ENCODE data around the gene AQP1.

AQP1 gene

DNA sequence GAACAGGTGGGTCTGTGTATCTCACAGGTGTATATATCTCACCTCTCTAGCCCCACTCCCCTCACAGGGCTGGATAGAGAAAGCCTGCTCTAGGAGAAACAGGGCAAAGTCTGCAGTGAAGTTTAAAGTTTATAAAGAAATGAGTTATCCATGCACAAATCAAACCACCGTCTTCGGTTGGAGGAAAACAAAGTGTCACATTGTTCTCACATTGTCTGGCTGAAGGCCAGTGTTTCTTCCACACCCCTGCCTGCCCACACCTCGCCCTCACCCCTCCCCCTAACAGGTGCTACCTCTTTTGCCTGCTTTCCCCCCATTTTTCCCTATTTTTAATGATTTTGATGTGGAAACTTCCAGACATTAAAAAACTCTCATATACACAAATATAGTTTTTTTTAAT is 25.8 kb downstream of the AQP1 start:
- TF ChIP-seq, protein P1, sequence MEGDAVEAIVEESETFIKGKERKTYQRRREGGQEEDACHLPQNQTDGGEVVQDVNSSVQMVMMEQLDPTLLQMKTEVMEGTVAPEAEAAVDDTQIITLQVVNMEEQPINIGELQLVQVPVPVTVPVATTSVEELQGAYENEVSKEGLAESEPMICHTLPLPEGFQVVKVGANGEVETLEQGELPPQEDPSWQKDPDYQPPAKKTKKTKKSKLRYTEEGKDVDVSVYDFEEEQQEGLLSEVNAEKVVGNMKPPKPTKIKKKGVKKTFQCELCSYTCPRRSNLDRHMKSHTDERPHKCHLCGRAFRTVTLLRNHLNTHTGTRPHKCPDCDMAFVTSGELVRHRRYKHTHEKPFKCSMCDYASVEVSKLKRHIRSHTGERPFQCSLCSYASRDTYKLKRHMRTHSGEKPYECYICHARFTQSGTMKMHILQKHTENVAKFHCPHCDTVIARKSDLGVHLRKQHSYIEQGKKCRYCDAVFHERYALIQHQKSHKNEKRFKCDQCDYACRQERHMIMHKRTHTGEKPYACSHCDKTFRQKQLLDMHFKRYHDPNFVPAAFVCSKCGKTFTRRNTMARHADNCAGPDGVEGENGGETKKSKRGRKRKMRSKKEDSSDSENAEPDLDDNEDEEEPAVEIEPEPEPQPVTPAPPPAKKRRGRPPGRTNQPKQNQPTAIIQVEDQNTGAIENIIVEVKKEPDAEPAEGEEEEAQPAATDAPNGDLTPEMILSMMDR (IDR thresholded peaks at IDR 0.05; ENCODE audit: insufficient read depth, low read length, poor library complexity, severe bottlenecking) = no peak
- Histone ChIP-seq H3K27me3 (replicated peaks; ENCODE audit: control insufficient read depth, insufficient read depth, low read length) (no peaks in the 10 kb centered on the region; the same call in 1 of the 2 replicates), H3K4me3 (replicated peaks; ENCODE audit: low read depth, low read length) (no peak overlapping the region), H3K36me3 (ENCODE audit: control insufficient read depth, insufficient read depth, low read length) (no peaks in the 10 kb centered on the region)
- no peak for DNase-seq (ENCODE audit: extremely low read depth, insufficient read length)

DNA sequence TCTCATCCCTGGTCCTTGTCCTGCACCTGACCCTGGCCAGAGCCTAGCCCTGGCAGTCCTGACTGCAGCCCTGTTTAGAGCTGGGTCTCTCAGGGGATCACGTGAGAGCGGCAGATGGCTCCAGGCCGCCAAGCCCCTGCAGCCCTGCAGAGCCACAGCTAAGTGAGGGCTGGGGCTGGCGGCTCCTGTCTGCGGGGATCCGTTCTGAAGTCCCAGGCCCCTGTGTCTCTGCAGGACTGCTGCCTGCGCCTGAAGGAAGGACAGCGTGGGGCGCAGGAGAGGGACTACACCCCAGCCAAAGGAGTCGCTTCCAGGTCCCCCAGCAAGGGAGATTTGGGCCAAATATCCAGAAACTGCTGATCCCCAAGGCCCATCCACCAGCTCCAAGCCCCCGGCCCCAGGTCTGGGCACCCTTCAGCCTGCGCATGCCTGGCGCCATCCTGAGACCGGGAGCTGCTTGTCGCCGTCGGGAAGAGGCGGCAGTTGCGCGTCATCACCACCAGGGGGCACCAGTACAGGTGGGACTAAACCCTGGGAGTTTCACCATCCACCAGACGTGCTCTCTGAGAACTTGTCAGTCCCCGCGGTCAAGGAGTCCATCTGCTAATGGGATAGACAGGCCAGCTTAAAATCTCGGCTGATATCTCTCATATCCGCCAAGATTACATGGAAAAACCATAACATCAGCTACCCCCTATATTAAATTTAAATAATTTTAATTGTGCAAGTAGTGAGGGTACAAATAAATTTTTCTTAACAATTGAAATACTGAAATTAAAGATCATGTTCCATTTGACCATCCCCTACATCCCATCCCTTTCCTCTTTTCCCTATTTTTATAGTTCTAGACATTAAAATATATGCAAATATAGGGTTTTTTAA is 27.0 kb downstream of the AQP1 start:
- Histone ChIP-seq H3K4me3 (replicated peaks; ENCODE audit: low read depth, low read length) (no peak overlapping the region), H3K36me3 (ENCODE audit: control insufficient read depth, insufficient read depth, low read length) (no peaks in the 10 kb centered on the region), H3K27me3 (replicated peaks; ENCODE audit: control insufficient read depth, insufficient read depth, low read length) (no peaks in the 10 kb centered on the region; the same call in 1 of the 2 replicates)
- peak; percentile 73 for DNase-seq (ENCODE audit: extremely low read depth, insufficient read length)
- TF ChIP-seq, protein P1 (IDR thresholded peaks at IDR 0.05; ENCODE audit: insufficient read depth, low read length, poor library complexity, severe bottlenecking) = peak; percentile 99

DNA sequence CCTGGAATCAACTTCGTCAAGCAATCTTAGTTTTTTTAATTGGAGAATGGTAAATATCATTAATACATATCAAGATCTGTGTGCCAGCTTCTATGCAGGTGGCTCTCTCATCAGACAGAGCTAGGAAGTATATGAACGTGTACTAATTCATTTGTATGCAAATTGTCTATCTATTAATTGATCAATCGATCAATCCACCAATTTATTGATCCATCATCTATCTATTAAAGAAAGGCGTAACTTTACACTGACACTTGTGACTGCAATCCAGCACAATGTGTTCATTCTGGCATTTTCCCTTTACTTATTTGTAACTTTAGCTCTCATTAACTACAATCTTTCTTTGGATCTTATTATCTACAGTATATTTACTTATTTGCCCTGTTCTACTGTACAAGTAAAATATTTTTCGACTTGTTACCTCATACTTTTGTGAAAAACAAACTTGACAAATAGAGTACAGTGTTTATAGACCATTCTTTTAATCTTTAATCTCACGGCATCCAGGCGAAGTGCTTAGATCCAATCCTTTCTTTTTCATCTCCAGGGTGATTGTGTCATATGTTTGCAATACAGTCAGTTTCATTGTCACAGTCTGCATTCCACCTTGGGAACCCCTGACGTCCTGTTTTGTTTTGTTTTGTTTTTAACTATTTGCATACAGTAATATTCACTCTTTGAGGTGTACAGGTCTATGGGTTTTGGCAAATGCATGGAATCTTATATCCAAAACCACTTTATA is 30.1 kb downstream of the AQP1 start:
- TF ChIP-seq, protein P1 (IDR thresholded peaks at IDR 0.05; ENCODE audit: insufficient read depth, low read length, poor library complexity, severe bottlenecking) = no peak
- Histone ChIP-seq H3K4me3 (replicated peaks; ENCODE audit: low read depth, low read length) (no peak overlapping the region), H3K27me3 (replicated peaks; ENCODE audit: control insufficient read depth, insufficient read depth, low read length) (no peaks in the 10 kb centered on the region; the same call in 1 of the 2 replicates), H3K36me3 (ENCODE audit: control insufficient read depth, insufficient read depth, low read length) (no peaks in the 10 kb centered on the region)
- DNase-seq (ENCODE audit: extremely low read depth, insufficient read length) = no peak

DNA sequence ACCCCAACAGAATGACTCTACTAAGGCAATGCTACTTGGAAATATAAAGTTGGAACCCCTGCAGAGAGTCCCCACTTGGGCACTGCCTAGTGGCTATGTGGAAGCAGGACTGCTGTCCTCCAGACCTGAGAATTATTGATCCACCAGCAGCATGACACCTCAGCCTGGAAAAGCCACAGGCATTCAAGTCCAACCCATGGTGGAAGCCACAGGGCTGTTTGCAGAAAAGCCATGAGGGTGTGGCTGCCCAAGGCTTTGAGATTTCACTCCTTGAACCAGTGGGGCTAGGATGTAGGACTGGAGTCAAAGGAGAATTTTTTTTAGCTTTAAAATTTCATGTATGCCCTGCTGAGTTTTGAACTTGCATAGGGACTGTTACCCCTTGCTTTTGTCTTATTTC is 38.5 kb downstream of the AQP1 start:
- no peaks in the 10 kb centered on the region for H3K36me3 ChIP-seq (ENCODE audit: control insufficient read depth, insufficient read depth, low read length)
- TF ChIP-seq, protein P1 (IDR thresholded peaks at IDR 0.05; ENCODE audit: insufficient read depth, low read length, poor library complexity, severe bottlenecking) = no peak
- no peak overlapping the region for H3K4me3 ChIP-seq (replicated peaks; ENCODE audit: low read depth, low read length)
- no peaks in the 10 kb centered on the region for H3K27me3 ChIP-seq (replicated peaks; ENCODE audit: control insufficient read depth, insufficient read depth, low read length)
- no peak for DNase-seq (ENCODE audit: extremely low read depth, insufficient read length)

DNA sequence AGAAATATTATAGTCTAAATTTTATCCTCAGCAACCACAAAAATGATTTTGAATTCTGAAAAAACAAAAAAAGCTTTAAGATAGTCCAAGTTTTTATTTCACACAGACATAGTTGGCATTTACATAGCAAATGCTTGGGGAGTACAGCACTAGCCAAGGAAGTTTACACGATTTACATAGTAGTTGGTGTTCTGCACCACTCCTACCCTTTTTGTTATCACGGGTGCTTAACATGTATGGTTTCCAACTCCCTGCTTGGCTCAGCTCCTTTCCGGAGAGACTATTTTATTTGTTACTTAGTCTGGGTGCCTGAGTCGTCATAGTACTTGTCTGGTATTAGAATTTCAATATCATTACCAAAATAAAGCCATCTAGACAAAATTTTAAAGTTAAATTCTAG is 43.3 kb downstream of the AQP1 start:
- TF ChIP-seq, protein P1 (IDR thresholded peaks at IDR 0.05; ENCODE audit: insufficient read depth, low read length, poor library complexity, severe bottlenecking) = no peak
- DNase-seq (ENCODE audit: extremely low read depth, insufficient read length) = no peak
- no peak overlapping the region for H3K4me3 ChIP-seq (replicated peaks; ENCODE audit: low read depth, low read length)
- H3K36me3 ChIP-seq (ENCODE audit: control insufficient read depth, insufficient read depth, low read length) = no peaks in the 10 kb centered on the region
- H3K27me3 ChIP-seq (replicated peaks; ENCODE audit: control insufficient read depth, insufficient read depth, low read length) = no peaks in the 10 kb centered on the region

Measured in GM06990 (cell line).